Hepatocyte (in vitro differentiated cells): ENCODE data around the gene SCN4B.

ENCODE experiments used
- EZH2 ChIP-seq: fragments of 200-600 bp; sonication (generic); IDR thresholded peaks from 2 replicates; pipeline ENCODE4 v1.6.1; 2016; ENCODE audit warnings: antibody characterized with exemption, mild to moderate bottlenecking, borderline replicate concordance
- EZH2phosphoT487 ChIP-seq: fragments of 200-600 bp; sonication (generic); IDR thresholded peaks from one replicate; pipeline ENCODE4 v1.6.1; 2018; ENCODE audit warnings: antibody characterized with exemption, mild to moderate bottlenecking, low read depth, moderate library complexity; ENCODE audit not compliant: unreplicated experiment, severe bottlenecking
- TF ChIP-seq, protein P1 (sequence below): fragments of 200-600 bp; sonication (generic); IDR thresholded peaks from 2 replicates; pipeline ENCODE4 v1.5.1; 2016; ENCODE audit warnings: antibody characterized with exemption, mild to moderate bottlenecking; ENCODE audit not compliant: poor library complexity

- TF ChIP-seq, protein P1, sequence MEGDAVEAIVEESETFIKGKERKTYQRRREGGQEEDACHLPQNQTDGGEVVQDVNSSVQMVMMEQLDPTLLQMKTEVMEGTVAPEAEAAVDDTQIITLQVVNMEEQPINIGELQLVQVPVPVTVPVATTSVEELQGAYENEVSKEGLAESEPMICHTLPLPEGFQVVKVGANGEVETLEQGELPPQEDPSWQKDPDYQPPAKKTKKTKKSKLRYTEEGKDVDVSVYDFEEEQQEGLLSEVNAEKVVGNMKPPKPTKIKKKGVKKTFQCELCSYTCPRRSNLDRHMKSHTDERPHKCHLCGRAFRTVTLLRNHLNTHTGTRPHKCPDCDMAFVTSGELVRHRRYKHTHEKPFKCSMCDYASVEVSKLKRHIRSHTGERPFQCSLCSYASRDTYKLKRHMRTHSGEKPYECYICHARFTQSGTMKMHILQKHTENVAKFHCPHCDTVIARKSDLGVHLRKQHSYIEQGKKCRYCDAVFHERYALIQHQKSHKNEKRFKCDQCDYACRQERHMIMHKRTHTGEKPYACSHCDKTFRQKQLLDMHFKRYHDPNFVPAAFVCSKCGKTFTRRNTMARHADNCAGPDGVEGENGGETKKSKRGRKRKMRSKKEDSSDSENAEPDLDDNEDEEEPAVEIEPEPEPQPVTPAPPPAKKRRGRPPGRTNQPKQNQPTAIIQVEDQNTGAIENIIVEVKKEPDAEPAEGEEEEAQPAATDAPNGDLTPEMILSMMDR: no peak
- TF ChIP-seq EZH2 (no peak), EZH2phosphoT487 (no peak)
Observed at GRCh38 chr11:118111744-118112035, 40.9 kb downstream of the SCN4B start.
